GM21737 (cell line): ENCODE results near the gene P2RX7.

Experiments used
- ATAC-seq: cut with Tn5 transposase; IDR thresholded peaks from one replicate; pipeline ENCODE4 v1.9.1; 2021; ENCODE audit warnings: mild to moderate bottlenecking, moderate library complexity; ENCODE audit not compliant: unreplicated experiment

Gene P2RX7

GRCh38 chr12:121132601-121133481 is at the start of gene P2RX7:
Gene P2RX7, plus strand, starts transcription at chr12:121132876. Its CDS starts 95 bp downstream, at chr12:121132971.
- no peak for ATAC-seq

DNA sequence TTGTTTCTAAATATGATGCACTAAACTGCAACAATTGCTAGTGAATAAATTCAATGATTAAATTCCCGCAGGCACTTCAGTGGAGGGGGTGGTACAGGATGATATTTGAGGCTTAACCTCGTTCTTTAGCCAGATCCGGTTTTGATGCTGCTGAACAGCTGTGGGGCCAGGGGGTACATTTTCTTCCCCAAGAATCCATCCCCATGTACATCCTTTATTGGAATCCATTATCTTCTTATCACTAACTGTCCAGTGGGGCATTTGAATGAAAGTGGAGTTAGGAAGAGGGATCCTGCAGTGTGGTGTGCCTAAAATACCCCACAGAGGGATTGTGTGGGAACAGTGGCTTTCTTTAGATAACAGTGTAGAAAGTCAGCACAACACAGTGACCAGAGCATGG is 48.4 kb upstream of the P2RX7 start:
- ATAC-seq: no peak

DNA sequence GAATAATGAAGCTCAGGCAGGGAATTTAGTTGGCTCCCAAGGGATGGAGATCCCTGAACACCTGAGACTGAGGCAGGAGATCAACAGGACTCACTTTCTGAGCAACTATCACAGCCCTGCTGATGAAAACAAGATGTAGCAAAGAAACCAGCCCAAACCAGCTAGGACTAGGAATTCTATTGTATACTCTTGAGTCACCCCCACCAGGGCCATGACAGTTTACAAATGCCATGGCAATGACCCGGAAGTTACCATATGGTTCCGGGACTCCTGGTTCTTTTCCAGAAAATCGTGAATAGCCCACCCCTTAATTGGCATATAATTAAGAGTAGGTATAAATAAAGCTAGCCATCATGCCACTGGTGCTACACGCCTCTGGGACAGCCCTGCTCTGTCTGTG is 47.6 kb upstream of the P2RX7 start:
- no peak for ATAC-seq

- no peak for ATAC-seq
Measured at GRCh38 chr12:121085506-121086353, 46.9 kb upstream of the P2RX7 start.

GRCh38 chr12:121086781-121087295 is 45.8 kb upstream of the P2RX7 start:
- no peak for ATAC-seq

- no peak for ATAC-seq
Measured at GRCh38 chr12:121087467-121088194, 45.0 kb upstream of the P2RX7 start.

DNA sequence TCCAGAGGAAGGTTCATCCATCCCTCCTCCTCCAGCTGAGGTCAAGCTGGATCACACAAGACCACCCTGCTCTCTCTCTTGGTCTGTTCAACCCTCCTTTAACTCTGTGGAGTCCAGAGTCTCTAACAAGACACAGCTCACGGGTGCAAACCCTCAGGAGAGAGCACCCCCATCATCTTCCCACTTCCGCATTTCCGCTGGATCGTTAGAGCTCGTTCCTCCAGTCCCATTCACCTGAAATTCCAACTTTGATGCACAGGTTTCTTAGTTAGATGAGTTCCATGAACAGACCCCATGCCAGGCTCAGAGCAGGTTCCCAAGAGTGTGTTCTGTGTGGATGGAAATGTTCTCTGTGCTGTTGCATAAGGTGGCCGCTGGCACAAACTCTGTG is 44.5 kb upstream of the P2RX7 start:
- ATAC-seq: no peak

- no peak for ATAC-seq
Measured at GRCh38 chr12:121089031-121089812, 43.5 kb upstream of the P2RX7 start.

GRCh38 chr12:121089813-121090430 is 42.8 kb upstream of the P2RX7 start:
- no peak for ATAC-seq

DNA sequence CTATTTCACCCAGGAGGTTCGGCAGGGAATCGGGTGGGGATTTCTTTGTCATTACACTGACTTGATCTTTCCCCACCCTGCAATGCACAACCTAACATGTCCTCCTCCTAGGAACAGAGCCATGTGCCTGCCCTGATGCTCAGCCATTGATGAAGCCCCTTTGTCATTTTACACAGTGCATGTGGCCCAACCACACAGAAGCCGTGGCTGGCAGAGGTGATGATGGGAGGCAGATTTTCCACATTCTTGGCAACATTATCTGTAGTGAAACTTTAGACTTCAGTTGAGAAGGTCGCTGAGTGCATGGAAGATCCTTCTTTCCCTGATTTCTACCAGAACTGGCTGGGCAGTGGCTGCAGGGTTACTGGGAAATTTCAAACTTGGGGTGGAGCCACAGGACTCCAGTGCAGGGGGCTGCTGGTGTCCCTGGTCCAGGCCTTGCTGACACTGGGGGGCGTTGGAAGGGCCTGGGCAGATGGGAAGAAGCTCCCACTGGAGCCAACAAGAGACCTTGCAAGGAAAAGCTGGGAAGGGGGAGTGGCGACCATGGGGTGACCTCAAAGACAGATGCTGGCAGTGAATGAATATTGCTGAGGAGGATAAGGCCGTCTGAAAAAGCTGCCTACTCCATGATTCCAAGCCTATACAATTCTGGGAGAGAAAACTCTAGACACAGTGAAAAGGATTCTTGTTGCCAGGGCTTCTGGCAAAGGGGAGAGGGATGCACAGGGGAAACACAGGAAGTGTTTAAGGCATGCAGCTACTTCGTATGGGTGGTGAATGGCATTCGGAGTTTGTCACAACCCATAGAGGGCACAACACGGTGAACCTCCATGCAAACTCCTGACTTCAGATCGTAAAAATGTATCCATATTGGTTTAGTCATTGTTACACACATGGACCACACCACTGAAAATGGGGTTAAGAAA is 41.8 kb upstream of the P2RX7 start:
- ATAC-seq: no peak

DNA sequence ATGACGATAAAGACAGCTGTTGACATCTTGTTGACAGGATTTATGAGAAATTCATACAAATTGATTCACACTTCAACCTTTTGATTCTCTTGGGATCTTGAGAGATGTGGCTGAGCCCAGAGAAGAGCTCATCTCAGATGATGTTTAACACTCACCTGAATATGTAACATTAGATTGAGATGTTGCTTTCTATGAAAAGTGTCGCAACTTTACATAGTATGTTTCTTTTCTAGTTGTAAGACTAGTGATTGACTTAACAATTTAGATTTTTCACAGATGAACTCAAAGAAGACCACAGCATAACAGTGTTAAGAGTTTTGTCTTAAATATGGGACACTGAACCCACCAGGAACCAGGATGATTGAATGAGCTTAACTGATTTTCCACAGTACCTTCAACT is 40.6 kb upstream of the P2RX7 start:
- ATAC-seq: no peak

GRCh38 chr12:121093487-121093891 is 39.2 kb upstream of the P2RX7 start:
- no peak for ATAC-seq

DNA sequence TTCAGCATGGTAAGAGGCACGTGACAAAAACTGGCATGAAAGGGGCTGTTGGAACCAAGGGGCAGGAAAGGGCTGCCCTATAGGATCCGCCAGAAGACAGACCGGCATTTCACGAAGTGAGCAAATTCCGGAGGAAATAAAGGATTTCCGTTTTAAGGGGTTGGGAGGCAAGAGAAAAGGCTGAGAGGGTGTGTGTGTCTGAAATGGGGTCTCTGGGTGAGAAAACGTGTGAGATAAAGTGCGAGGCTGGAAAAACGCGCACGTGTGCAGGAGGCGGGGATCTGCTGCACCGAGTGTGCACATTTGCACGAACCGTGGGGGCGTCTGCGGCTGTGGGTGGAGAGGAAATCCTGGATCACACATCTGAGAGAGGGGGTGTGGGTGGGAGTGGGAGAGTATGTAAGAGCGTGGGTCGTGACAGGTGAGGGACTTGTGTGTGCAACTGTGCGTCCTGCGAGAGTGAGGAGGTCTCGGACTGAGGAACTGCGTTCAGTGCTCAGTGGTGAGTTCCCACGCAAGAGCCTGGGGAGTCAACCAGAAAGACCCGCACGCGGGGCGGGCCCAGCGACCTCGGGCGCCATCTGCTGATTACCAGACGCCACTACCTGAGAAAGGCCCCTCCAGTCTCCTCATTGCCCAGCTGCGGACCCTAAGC is 37.0 kb upstream of the P2RX7 start:
- ATAC-seq: peak; percentile 67

DNA sequence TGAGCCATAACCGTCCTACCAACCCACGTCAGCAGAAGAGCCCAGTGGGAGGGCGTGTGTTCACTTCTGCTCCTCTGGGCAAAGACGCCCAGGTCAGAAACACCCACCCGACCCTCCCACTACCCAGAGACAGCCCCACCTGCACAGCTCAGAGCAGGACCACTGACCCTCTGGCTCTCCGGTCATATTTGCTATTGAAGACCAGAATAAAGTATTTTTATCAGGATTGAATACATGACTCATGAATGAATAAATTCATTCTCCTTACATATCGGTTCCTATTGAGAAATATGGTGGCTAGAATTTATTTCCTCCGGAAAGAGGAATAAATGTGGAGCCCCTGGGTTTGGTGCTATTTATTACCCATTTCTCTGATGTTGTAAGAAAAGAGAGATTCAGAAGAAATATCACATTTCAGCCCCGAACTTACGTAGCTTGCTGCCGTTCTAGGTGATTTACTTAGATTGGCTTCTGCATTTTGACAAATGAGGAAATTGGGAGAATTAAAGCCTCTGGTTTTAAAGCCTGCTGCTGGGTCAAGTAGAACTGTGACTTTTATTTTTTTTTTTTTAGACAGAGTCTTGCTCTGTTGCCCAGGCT is 36.4 kb upstream of the P2RX7 start:
- no peak for ATAC-seq

GRCh38 chr12:121099779-121100178 is 32.9 kb upstream of the P2RX7 start:
- no peak for ATAC-seq

DNA sequence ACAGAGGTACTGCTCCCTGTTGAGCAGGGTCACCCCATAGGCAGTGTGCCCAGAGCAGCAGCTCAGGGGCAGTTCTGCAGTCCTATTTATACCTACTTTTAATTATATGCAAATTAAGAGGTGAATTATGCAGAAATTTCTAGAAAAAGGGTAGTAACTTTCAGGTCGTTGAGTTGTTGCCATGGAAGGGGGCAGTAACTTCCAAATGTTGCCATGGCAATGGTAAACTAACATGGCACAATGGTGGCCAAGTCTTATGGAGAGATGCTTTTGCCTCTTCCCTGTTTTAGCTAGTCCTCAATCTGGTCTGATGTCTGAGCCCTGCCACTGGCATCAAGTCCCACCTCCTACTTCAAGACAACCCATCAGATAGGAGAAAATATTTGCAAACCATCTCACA is 30.4 kb upstream of the P2RX7 start:
- ATAC-seq: no peak

DNA sequence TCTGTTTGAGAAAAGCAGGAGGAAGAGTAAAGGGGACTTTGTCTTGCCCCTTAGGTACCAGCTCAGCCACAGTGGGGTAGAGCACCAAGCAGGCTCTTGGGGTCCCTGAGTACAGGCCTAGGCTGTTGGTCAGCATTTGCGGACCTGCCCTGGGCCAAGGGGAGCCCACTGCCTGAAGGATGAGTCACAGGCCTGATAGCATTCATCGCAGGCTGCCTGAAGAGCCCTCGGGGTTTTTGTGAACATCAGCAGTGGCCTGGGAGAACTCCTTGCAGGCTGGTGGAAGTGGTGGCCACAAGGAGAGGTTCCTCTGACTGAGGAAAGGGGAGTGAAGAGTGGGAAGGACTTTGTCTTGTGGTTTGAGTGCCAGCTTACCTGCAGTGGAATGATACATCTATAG is 25.0 kb upstream of the P2RX7 start:
- ATAC-seq: no peak

DNA sequence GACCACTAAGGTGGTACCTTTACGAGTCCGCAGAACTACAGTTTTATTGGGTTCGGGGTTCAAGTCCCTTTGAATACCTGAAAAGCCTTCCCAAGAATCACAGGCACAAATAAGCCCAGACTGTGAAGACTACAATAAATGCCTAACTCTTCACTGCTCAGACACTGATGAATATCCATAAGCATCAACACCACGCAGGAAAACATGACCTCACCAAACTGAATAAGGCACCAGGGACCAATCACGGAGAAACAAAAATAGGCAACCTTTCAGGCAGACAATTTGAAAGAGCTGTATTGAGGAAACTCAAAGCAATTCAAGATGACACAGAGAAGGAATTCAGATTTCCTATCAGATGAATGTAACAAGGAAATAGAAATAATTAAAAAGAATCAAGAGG is 24.2 kb upstream of the P2RX7 start:
- no peak for ATAC-seq
